Activated gamma-delta T cell treated with anti-CD3 and anti-CD28 coated beads, Interleukin-2, amount 50 U/mL, for 16 hours (primary cell): ENCODE measurements around the gene RFXANK.

Source experiments
- DNase-seq: peaks from one replicate; pipeline ENCODE4 v3.0.0-alpha.2; 2020; ENCODE audit warnings: low read depth

RFXANK gene

GRCh38 chr19:19232261-19232721 is 40.2 kb downstream of the RFXANK start:
- DNase-seq = no peak

GRCh38 chr19:19234220-19234816 is 42.3 kb downstream of the RFXANK start:
- DNase-seq = no peak

DNA sequence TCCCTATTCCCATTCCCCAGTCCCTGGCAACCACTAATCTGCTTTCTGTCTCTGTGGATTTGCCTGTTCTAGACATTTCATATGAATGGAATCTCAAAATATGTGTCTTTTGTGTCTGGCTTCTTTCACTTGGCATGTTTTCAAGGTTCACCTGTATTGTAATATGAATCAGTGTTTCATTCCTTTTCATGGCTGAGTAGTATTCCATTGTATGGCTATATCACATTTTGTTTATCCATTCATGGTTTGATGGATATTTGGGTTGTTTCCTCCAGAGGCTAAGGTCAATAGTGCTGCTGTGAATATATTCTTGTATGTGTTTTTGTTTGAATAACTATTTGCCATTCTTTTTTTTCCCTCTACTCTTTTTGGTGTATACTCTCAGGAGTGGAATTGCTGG is 44.1 kb downstream of the RFXANK start:
- DNase-seq = no peak

DNA sequence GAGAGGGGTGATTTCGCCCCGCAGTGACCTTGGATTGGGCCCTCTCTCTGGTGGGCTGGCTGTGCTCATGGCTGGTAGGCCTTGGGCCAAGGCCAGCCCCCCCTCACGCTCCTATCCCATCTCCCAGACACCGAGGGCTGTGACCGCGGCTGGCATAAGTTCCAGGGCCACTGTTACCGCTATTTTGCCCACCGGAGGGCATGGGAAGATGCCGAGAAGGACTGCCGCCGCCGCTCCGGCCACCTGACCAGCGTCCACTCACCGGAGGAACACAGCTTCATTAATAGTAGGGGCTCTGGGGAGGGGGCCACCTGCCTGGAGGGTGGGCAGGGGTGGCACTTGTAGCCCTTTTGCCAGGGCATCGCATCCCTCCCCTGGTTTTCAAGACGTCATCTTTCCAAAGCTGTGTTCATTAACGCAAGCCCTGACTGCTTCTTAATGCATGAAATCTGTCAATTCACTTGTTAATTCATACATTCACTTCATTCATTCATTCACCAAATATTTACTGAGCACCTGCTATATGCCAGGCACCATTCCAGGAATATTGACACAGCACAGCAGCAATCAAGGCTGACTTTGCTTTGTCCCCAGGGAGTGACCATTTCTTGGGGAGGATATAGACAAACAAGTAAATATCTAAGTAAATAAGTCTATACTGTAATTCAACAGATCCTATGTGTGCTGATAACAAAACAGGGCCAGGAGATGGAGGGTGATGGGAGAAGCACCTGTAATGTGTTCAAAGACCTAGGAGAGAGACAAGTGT is 46.3 kb downstream of the RFXANK start:
- DNase-seq = no peak

GRCh38 chr19:19239675-19240074 is 47.6 kb downstream of the RFXANK start:
- DNase-seq = no peak

GRCh38 chr19:19240476-19240875 is 48.4 kb downstream of the RFXANK start:
- DNase-seq = no peak

DNA sequence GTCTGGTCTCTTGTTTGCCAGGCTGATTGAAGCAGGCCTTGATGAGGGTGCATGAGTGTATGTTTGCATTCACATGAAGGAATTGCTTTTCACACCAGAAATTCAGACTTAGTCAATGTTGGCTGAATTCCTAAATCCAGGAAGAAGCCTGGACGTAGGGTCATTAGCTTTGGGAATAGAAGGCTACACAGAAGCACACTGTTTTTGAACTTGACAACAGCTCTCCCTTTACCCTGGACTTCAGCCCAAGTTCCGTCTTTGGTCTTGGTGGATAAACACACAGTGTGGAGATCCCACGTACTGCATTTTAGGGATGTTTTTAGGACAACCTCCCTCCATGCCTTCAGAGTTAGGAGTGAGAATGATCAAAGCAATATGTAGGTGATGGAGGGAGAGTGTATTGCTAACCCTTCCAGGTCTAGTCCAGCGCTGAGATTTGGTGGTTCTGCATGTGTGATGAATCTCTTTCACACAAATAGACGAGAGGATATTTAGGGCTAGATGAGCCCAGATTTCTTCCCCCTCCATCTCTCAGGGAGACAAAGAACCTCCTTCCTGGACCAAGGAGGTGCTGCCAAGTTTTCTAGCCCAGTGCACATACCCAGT is 58.2 kb downstream of the RFXANK start:
- DNase-seq = no peak
